Left lung (tissue), 10 donors: Measurements from ENCODE around the gene IFI27. TPM values are rescaled to one million over a fixed set of nuclear protein-coding genes. Genes with fewer than 3 reads are reported as not detected.
"Not testable (repeated sequence)": the region's sequence is repeated elsewhere in the genome, so short reads cannot be mapped to it uniquely, and the experiment has no call there.

Experiments used
- ATAC-seq: fragments of 200-7000 bp; cut with Tn5 transposase; one replicate; pipeline ENCODE4 v1.9.1; 2020; ENCODE audit warnings: moderate library complexity
- DNase-seq, 4 donors: peaks; one replicate each; pipeline ENCODE4 v3.0.0-alpha.2; 2013 to 2020
- H3K27ac ChIP-seq, 2 donors: fragments of 200-600 bp; sonication (generic) in 1 of 2; one replicate each; pipeline versions ENCODE4 v1.5.0 to v1.8.0; 2020 to 2021
- H3K27me3 ChIP-seq, 2 donors: fragments of 200-600 bp; sonication (generic) in 1 of 2; one replicate each; pipeline versions ENCODE4 v1.5.0 to v1.8.0; 2020 to 2021
- H3K36me3 ChIP-seq, 2 donors: fragments of 200-600 bp; sonication (generic) in 1 of 2; one replicate each; pipeline versions ENCODE4 v1.5.0 to v1.8.0; 2020 to 2021
- H3K4me1 ChIP-seq, 2 donors: fragments of 200-600 bp; one replicate each; pipeline ENCODE4 v1.8.0; 2021
- H3K4me3 ChIP-seq, 2 donors: fragments of 200-600 bp; sonication (generic) in 1 of 2; one replicate each; pipeline versions ENCODE4 v1.5.0 to v1.8.0; 2020 to 2021; ENCODE audit warnings: mild to moderate bottlenecking in 1 of 2
- H3K9me3 ChIP-seq, 2 donors: fragments of 200-600 bp; sonication (generic) in 1 of 2; one replicate each; pipeline versions ENCODE4 v1.5.0 to v1.8.0; 2020 to 2021
- CTCF ChIP-seq, 2 donors: fragments of 200-600 bp; sonication (generic) in 1 of 2; IDR thresholded peaks; one replicate each; pipeline versions ENCODE4 v1.5.0 to v1.8.0; 2021; ENCODE audit warnings: antibody characterized with exemption in 2 of 2
- intact Hi-C, 2 donors: fragments of 100-400 bp; cut with DNase I; formaldehyde crosslinking; loops; one replicate each; pipeline versions ENCODE4 v1.11.2 to v1.14.2; 2022
- polyA plus RNA-seq, 6 donors: library from polyadenylated mRNA; unstranded; fragments of 120-200 nt; gene quantifications; one replicate each; pipeline ENCODE4 v1.2.1, GENCODE V29; 2013; ENCODE audit not compliant: insufficient read length in 6 of 6
- total RNA-seq, 2 donors: library from RNA; stranded (reverse); fragmentation: NEBNext Ultra II Directional; extraction: Animal tissue kit (Norgen Biotek cat#: 25700); gene quantifications; one replicate each; pipeline ENCODE4 v1.2.1, GENCODE V29; 2021
- donor health status: DM: no; HTN: yes; CAD: no.
- donor health status: DM: no; HTN: no; CAD: no.

The IFI27 gene
- total and polyA plus RNA-seq, 8 donors: 11.6 to 394 (median 25.5) TPM

GRCh38 chr14:94144765-94145164 is 34.2 kb downstream of the IFI27 start:
- H3K4me3 ChIP-seq: no peak overlapping the region
- TF ChIP-seq CTCF (IDR thresholded peaks at IDR 0.05): no peak
- H3K4me1 ChIP-seq: peaks cover 0 to 7% of the 10 kb centered on the region in 2 donors
- DNase-seq (peak in 1 of 4 donors; percentile 54), ATAC-seq (no peak)
- H3K36me3 ChIP-seq: no peaks in the 10 kb centered on the region
- no peaks in the 10 kb centered on the region for H3K27me3 ChIP-seq
- no peak overlapping the region for H3K27ac ChIP-seq
- no peaks in the 10 kb centered on the region for H3K9me3 ChIP-seq
- intact Hi-C loops: no loop called here

DNA sequence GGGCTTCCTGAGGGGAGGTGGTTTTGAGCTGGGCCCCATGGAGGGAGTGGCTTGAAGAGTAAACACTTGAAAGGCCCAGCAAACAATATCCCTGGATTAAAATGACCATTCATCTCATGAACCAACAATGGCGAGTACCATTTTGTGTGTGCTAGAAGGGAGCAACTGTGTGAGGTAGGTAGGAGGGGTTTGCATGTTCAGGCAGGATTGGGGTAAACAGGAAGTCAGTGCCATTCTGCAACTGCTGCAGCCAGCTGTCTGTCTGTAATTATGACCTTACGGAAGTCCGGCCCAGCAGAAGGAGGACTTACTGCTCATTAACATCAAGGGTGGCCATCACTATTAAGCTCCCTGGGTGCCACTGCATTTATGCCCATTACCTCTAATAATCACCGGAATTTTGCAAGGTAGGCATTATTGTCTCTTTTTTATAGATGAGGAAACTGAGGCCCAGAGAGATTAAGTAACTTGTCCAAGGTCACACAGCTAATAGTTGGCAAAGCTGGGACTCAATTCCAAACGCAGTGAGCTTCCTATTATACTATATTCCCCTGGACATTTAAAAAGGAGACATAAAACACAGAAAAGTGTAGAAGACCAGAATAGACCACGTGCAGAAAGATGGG is 35.5 kb downstream of the IFI27 start:
- H3K27ac ChIP-seq: no peak overlapping the region
- ATAC-seq (no peak), DNase-seq (no peak)
- peaks cover 0 to 7% of the 10 kb centered on the region in 2 donors for H3K4me1 ChIP-seq
- TF ChIP-seq CTCF (IDR thresholded peaks at IDR 0.05): no peak
- no peaks in the 10 kb centered on the region for H3K9me3 ChIP-seq
- intact Hi-C loops: no loop called here
- no peaks in the 10 kb centered on the region for H3K36me3 ChIP-seq
- no peak overlapping the region for H3K4me3 ChIP-seq
- no peaks in the 10 kb centered on the region for H3K27me3 ChIP-seq

DNA sequence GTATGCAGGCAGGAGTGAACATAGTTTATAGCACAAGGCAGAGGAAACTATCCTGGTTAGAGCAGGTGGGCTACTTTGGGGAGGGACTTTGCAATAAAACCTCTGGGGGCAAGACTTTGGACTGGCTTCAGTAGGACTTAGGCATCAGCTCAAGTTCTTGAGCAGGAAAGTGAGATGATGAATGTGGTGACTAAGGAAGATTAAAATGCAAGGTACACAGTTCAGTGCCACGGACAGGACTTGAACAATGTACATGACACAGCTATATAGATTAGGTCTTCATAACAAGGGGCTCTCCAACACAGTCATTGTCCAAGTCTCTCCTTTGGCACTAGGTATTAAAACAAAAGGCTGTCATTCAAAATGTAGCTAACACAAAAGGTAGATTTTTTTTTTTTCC is 42.1 kb downstream of the IFI27 start:
- Histone ChIP-seq H3K27me3 (no peaks in the 10 kb centered on the region), H3K4me1 (peaks cover 0 to 7% of the 10 kb centered on the region in 2 donors), H3K9me3 (no peaks in the 10 kb centered on the region), H3K36me3 (no peaks in the 10 kb centered on the region), H3K4me3 (no peak overlapping the region), H3K27ac (no peak overlapping the region)
- DNase-seq (no peak), ATAC-seq (no peak)
- no peak for TF ChIP-seq CTCF (IDR thresholded peaks at IDR 0.05)
- intact Hi-C loops: no loop called here

- intact Hi-C loops: no loop called here
- ATAC-seq (no peak), DNase-seq (no peak)
- H3K4me3 ChIP-seq: no peak overlapping the region
- H3K4me1 ChIP-seq: peaks cover 0 to 7% of the 10 kb centered on the region in 2 donors
- no peaks in the 10 kb centered on the region for H3K9me3 ChIP-seq
- no peak overlapping the region for H3K27ac ChIP-seq
- TF ChIP-seq CTCF (IDR thresholded peaks at IDR 0.05): no peak
- peaks cover 0 to 3% of the 10 kb centered on the region in 2 donors for H3K27me3 ChIP-seq
- H3K36me3 ChIP-seq: no peaks in the 10 kb centered on the region
Observed at GRCh38 chr14:94153750-94154342, 43.3 kb downstream of the IFI27 start.

DNA sequence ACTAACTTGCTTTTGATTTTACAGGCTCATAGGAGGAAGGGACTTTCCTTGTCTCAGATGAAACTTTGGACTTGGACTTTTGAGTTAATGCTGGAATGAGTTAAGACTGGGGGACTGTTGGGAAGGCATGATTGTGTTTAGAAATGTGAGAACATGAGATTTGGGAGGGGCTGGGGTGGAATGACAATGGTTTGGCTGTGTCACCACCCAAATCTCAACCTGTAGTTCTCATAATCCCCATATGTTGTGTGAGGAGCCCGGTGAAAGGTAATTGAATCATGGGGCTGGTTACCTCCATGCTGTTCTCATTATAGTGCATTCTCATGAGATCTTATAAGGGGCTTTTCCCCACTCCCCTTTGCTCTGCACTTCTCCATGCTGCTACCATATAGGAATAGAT is 45.6 kb downstream of the IFI27 start:
- H3K27ac ChIP-seq, DNase-seq, ATAC-seq, intact Hi-C loops, H3K36me3 ChIP-seq, H3K4me3 ChIP-seq, H3K9me3 ChIP-seq, H3K4me1 ChIP-seq, H3K27me3 ChIP-seq: not testable (repeated sequence)
